Peyer's patch (tissue), 4 donors: Measurements from ENCODE around the gene NDRG3. TPM values are rescaled to one million over a fixed set of nuclear protein-coding genes. Genes with fewer than 3 reads are reported as not detected.
A peak's percentile ranks its signal among the peaks of the same experiment; 100 is the strongest.

ENCODE experiments used
- DNase-seq, 3 donors: peaks; one replicate each; pipeline ENCODE4 v3.0.0-alpha.2; 2017 to 2019
- H3K27ac ChIP-seq, 4 donors: fragments of 200-600 bp; sonication (generic); one replicate each; pipeline ENCODE4 v1.5.1; 2016 to 2019
- H3K27me3 ChIP-seq, 2 donors: fragments of 200-600 bp; sonication (generic); one replicate each; pipeline ENCODE4 v1.5.1; 2019
- H3K36me3 ChIP-seq, 3 donors: fragments of 200-600 bp; sonication (generic); one replicate each; pipeline ENCODE4 v1.5.1; 2016 to 2019
- H3K4me1 ChIP-seq, 4 donors: fragments of 200-600 bp; sonication (generic); one replicate each; pipeline ENCODE4 v1.5.1; 2016 to 2019
- H3K4me3 ChIP-seq, 4 donors: fragments of 200-600 bp; sonication (generic); 1 replicate in 3 of 4; 2 replicates in 1 of 4; pipeline ENCODE4 v1.5.1; 2016 to 2019; ENCODE audit warnings: mild to moderate bottlenecking in 1 of 4
- H3K9me3 ChIP-seq, 4 donors: fragments of 200-600 bp; sonication (generic); one replicate each; pipeline ENCODE4 v1.5.1; 2016 to 2019; ENCODE audit warnings: mild to moderate bottlenecking in 1 of 4
- CTCF ChIP-seq, 6 experiments: fragments of 450-650 bp in 4 of 6; fragments of 200-600 bp in 2 of 6; sonication (generic) in 1 of 6; IDR thresholded peaks; one replicate each; pipeline ENCODE4 v1.5.1; 2017 to 2019; ENCODE audit warnings: antibody characterized with exemption in 6 of 6, mild to moderate bottlenecking in 3 of 6, moderate library complexity in 1 of 6
- POLR2A ChIP-seq, 2 donors: fragments of 450-650 bp; IDR thresholded peaks; one replicate each; pipeline ENCODE4 v1.5.1; 2017; ENCODE audit warnings: antibody characterized with exemption in 2 of 2, mild to moderate bottlenecking in 2 of 2, moderate library complexity in 2 of 2
- total RNA-seq, 4 donors: library from RNA; depleted of rRNA; stranded (reverse); fragments of >200 nt; gene quantifications; one replicate each; pipeline ENCODE4 v1.1.0, GENCODE V29; 2016

Gene NDRG3
- total RNA-seq, 4 donors from 2014 or later, result 12.6 to 28.4 (median 22.6) TPM

- no peaks in the 10 kb centered on the region for H3K27me3 ChIP-seq
- DNase-seq, result no peak
- no peaks in the 10 kb centered on the region for H3K4me1 ChIP-seq
- no peaks in the 10 kb centered on the region for H3K9me3 ChIP-seq
- TF ChIP-seq POLR2A (IDR thresholded peaks at IDR 0.05), result no peak
- no peak for TF ChIP-seq CTCF (IDR thresholded peaks at IDR 0.05)
- H3K27ac ChIP-seq, result no peak overlapping the region
- H3K4me3 ChIP-seq, result no peak overlapping the region
- H3K36me3 ChIP-seq, result peaks cover 0 to 35% (median 0%) of the 10 kb centered on the region in 3 donors
These were observed 90.9 kb downstream of the NDRG3 start for GRCh38 chr20:36655004-36655403.

GRCh38 chr20:36654506-36654905 is 91.4 kb downstream of the NDRG3 start:
- Histone ChIP-seq H3K36me3 (peaks cover 0 to 30% (median 0%) of the 10 kb centered on the region in 3 donors), H3K9me3 (no peaks in the 10 kb centered on the region), H3K4me3 (no peak overlapping the region), H3K27me3 (no peaks in the 10 kb centered on the region), H3K4me1 (no peaks in the 10 kb centered on the region), H3K27ac (no peak overlapping the region)
- TF ChIP-seq POLR2A (IDR thresholded peaks at IDR 0.05) (no peak), CTCF (IDR thresholded peaks at IDR 0.05) (no peak)
- DNase-seq, result no peak

- Histone ChIP-seq H3K27me3 (no peaks in the 10 kb centered on the region), H3K27ac (no peak overlapping the region), H3K9me3 (no peaks in the 10 kb centered on the region), H3K4me3 (no peak overlapping the region), H3K4me1 (no peaks in the 10 kb centered on the region), H3K36me3 (peaks cover 0 to 24% (median 0%) of the 10 kb centered on the region in 3 donors)
- no peak for TF ChIP-seq POLR2A (IDR thresholded peaks at IDR 0.05)
- TF ChIP-seq CTCF (IDR thresholded peaks at IDR 0.05), result no peak
- DNase-seq, result no peak
These were observed 92.4 kb downstream of the NDRG3 start for GRCh38 chr20:36653456-36653855.

- Histone ChIP-seq H3K4me3 (no peak overlapping the region), H3K36me3 (peaks cover 0 to 6% (median 0%) of the 10 kb centered on the region in 3 donors), H3K27me3 (no peaks in the 10 kb centered on the region), H3K9me3 (no peaks in the 10 kb centered on the region), H3K27ac (no peak overlapping the region), H3K4me1 (peaks cover 0 to 11% (median 0%) of the 10 kb centered on the region in 4 donors)
- TF ChIP-seq CTCF (IDR thresholded peaks at IDR 0.05), result no peak
- TF ChIP-seq POLR2A (IDR thresholded peaks at IDR 0.05), result no peak
- no peak for DNase-seq
These were observed 98.4 kb downstream of the NDRG3 start for GRCh38 chr20:36647196-36648121.

GRCh38 chr20:36646678-36647077 is 99.2 kb downstream of the NDRG3 start:
- Histone ChIP-seq H3K4me1 (peaks cover 0 to 11% (median 0%) of the 10 kb centered on the region in 4 donors), H3K27ac (peak overlapping the region in 3 of 4 donors; percentile 69 to 81 (median 70)), H3K9me3 (no peaks in the 10 kb centered on the region), H3K36me3 (no peaks in the 10 kb centered on the region), H3K4me3 (no peak overlapping the region), H3K27me3 (no peaks in the 10 kb centered on the region)
- DNase-seq, result no peak
- TF ChIP-seq POLR2A (IDR thresholded peaks at IDR 0.05) (no peak), CTCF (IDR thresholded peaks at IDR 0.05) (no peak)
